ENCODE results near the gene INPP5J.

Gene INPP5J

DNA sequence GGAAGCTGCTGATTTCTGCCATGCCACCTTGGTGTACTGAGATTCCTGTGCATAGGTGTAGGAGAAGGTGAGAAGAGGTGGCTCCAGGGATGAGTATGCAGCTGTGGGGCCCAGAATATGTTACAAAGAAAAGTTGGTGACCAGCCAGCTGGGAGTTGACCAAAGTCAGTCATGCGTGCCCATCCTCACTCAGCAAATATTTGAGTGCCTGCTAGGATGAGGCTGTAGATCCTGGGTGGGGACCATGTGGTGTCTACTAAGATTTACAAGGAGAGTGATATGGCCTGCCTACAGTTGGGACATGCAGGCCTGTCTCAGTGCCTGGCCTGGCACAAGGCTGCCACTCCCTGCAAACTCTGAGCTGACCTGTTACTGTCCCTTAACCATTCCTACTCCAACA is 56.6 kb downstream of the INPP5J start:
- no peak for TF ChIP-seq ZNF274 (IDR thresholded peaks at IDR 0.05; ENCODE audit: low read depth, low read length)
- H3K4me3 ChIP-seq (ENCODE audit: low read length), result no peak overlapping the region

- H3K4me3 ChIP-seq (ENCODE audit: low read length), result no peak overlapping the region
- no peak for TF ChIP-seq ZNF274 (IDR thresholded peaks at IDR 0.05; ENCODE audit: low read depth, low read length)
These were observed 61.2 kb downstream of the INPP5J start for GRCh38 chr22:31184015-31184414.
